ENCODE results near the gene NANOS3. TPM values are rescaled to one million over a fixed set of nuclear protein-coding genes. Genes with fewer than 3 reads are reported as not detected.

The NANOS3 gene
- total RNA-seq, 1 donor from 2014 or later: not detected

DNA sequence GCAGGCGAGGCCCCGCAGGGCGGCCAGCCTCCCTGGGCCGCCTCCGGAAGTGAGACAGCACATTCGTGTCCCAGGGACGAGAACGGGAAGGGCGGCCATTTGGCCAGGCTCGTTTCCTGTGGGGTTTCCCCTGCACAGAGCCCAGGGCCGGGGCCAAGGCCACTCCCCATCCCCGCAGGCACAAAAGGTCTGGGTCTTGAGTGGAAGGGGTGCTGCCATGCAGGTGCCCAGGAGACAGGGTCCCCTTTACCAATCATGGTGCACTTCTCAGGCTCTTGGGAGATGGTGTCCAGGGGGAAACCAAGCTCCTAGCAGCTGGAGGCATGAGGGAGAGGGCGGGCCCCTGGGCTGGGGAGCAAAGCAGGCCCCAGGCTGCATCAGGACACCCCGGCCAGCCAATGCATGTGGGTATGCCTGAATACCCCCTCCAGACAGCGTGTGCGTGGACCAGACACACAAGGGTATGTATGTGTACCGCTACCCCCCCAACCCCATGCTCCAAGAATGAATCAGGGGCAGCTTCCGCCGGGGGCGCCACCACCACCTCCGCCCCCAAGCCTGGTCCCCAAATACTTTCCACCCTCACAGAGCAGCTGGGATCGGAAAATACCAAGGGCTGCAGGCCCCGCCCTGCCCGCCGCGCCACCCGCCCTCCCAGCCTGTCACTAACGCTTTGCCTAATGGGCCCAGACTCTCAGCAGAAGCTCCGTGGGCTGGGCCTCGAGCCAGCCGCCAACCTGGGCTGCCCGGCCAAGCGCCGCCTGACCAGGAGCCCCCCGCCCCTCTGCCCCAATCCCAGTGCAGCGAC lies 37.6 kb upstream of the NANOS3 start:
- intact Hi-C loops (cut with DNase I): no loop called here
- Histone ChIP-seq H3K27ac (peak overlapping the region; percentile 100), H3K4me3 (peak overlapping the region; percentile 85), H3K9me3 (no peaks in the 10 kb centered on the region), H3K36me3 (peaks cover 32% of the 10 kb centered on the region), H3K4me1 (peaks cover 64% of the 10 kb centered on the region), H3K27me3 (no peaks in the 10 kb centered on the region)
- TF ChIP-seq CTCF (IDR thresholded peaks at IDR 0.05): no peak
- peak; percentile 93 for DNase-seq
- ATAC-seq: peak; percentile 65

DNA sequence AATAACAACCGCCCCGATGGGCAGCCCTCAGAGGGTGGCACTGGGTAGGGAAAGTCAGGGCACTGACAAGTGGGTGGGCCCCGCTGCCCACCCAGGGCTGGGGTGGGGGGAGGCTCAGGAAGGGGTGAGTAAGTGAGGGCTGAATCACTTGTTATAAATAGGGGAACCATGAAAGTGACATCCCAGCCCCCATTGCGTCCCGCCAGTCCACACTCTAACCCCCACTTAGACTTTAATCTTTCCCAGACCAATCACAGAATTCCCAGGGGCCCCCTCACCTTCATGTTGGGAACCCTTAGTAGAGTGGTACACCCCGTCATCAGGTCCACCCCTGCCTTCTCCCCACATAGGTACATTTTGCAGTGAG lies 37.0 kb upstream of the NANOS3 start:
- TF ChIP-seq CTCF (IDR thresholded peaks at IDR 0.05): no peak
- Histone ChIP-seq H3K4me3 (peak overlapping the region; percentile 85), H3K9me3 (no peaks in the 10 kb centered on the region), H3K36me3 (peaks cover 26% of the 10 kb centered on the region), H3K27me3 (no peaks in the 10 kb centered on the region), H3K4me1 (peaks cover 60% of the 10 kb centered on the region), H3K27ac (peak overlapping the region; percentile 100)
- ATAC-seq: no peak
- DNase-seq: no peak
- intact Hi-C loops (cut with DNase I): no loop called here

GRCh38 chr19:13840305-13841085 lies 36.4 kb upstream of the NANOS3 start:
- Histone ChIP-seq H3K4me3 (peak overlapping the region; percentile 85), H3K27me3 (no peaks in the 10 kb centered on the region), H3K4me1 (peaks cover 55% of the 10 kb centered on the region), H3K27ac (peak overlapping the region; percentile 100), H3K36me3 (peaks cover 20% of the 10 kb centered on the region), H3K9me3 (no peaks in the 10 kb centered on the region)
- intact Hi-C loops (cut with DNase I): no loop called here
- ATAC-seq (peak; percentile 38), DNase-seq (peak; percentile 84)
- TF ChIP-seq CTCF (IDR thresholded peaks at IDR 0.05): no peak

DNA sequence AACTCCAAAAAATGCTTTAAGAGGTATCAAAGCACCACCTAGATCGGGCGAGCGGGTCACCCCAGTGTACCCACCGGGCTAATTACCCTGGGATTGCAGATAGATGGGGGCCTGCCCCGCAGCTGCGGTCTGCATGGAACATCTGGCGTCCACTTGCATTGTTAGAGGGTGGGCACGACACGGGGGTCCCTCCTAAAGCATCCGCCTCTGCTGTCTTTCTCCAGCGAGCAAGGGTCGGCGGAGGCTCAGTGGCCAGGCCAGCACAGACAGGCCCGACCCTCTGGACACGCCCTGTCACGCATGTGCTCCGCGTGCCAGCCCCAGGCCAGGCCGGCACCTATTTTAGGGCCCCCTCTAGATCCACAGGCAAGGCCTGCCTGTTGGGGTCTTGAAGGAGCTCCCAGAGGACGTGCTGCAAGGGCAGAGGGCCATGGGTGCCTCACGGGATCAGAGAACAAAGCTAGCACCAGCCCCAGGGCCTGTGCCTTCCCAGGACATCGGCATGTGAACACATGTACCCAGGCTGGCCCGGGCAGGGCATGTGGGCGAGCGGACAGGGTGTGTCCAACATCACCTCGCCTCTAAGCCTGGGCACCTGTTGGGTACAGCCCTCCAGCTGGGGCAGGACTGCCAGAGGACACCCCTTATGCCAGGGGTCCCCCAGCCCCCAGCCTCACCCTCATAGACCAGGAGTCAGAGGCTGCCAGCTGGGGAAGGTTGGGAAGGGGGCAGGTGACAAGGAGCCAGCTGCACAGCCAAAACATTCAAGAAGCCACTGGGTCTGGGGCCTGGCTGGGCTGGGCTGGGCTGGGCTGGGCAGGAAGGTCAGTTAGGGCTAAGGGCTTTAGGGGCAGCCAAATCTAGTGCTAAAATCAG lies 35.6 kb upstream of the NANOS3 start:
- no peaks in the 10 kb centered on the region for H3K27me3 ChIP-seq
- peak overlapping the region; percentile 100 for H3K27ac ChIP-seq
- intact Hi-C loops (cut with DNase I): no loop called here
- H3K4me3 ChIP-seq: peak overlapping the region; percentile 85
- H3K9me3 ChIP-seq: no peaks in the 10 kb centered on the region
- H3K36me3 ChIP-seq: peaks cover 12% of the 10 kb centered on the region
- no peak for TF ChIP-seq CTCF (IDR thresholded peaks at IDR 0.05)
- peaks cover 53% of the 10 kb centered on the region for H3K4me1 ChIP-seq
- DNase-seq (peak; percentile 90), ATAC-seq (peak; percentile 39)

DNA sequence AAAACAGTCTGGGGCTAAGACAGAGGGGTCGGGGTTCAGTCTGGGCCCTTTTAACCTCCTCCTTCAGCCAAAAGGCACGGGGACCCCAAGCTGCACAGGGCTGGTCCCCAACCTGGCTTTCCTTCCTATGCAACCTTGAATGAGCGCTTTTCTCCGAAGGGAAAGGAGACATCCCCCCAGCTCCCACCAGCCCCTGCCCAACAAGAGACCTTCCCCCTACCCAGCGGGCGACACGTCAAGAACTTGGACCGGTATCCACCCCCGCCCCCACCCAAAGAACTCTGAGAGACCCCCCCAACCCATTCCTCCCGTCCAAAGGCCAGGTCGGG lies 35.0 kb upstream of the NANOS3 start:
- peak overlapping the region; percentile 100 for H3K27ac ChIP-seq
- intact Hi-C loops (cut with DNase I): no loop called here
- no peaks in the 10 kb centered on the region for H3K27me3 ChIP-seq
- peaks cover 7% of the 10 kb centered on the region for H3K36me3 ChIP-seq
- no peaks in the 10 kb centered on the region for H3K9me3 ChIP-seq
- peaks cover 54% of the 10 kb centered on the region for H3K4me1 ChIP-seq
- ATAC-seq (no peak), DNase-seq (no peak)
- no peak for TF ChIP-seq CTCF (IDR thresholded peaks at IDR 0.05)
- peak overlapping the region; percentile 85 for H3K4me3 ChIP-seq

All from upper lobe of right lung (tissue), 1 donor.